ENCODE data around the gene MED31.
A peak's percentile ranks its signal among the peaks of the same experiment; 100 is the strongest.

The MED31 gene

DNA sequence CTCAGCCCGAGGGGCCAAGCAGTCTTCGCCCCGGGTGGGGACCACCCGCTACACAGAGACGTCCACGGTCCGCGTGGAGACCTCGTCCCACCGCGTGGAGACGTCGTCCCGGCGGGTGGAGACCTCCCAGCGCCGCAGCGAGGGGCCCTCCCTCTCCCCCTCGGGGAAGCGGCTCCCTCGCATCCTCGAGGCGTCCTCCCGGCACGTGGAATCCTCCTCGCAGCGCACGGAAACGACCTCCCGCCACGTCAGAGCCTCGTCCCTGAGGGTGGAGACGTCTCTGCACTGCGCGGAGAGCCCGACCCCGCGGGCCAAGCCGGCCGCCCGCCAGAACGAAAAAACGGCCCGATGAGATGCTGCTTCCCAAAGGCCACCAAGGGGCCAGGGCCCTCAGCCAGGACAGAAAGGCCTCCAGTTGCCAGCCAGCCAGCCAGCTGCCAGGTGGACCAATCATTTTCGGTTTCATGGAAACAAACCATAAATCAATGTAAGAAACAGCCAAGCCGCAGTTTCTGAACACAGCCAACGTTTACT, 581 bp upstream of the MED31 start:
- peak; percentile 54 for DNase-seq

DNA sequence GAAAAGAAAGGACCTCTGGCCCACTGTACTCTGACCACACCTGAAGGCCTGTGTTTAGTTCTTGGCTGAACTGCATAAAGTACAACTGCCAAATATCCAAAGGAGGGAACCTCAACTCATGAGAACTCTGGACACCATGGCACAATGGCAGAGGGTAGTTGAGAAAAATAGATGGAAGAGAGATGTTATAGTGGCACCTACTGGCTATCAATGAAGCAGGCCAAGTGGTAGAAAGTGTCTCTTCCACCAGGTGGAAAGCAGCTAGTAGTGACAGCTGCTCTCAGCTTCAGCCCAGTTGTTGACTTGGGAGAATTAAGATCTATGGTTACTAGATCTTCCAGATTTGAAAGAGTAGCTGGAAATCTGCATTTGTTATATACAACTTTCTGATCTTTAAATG, 3.2 kb downstream of the MED31 start:
- peak; percentile 44 for DNase-seq

DNA sequence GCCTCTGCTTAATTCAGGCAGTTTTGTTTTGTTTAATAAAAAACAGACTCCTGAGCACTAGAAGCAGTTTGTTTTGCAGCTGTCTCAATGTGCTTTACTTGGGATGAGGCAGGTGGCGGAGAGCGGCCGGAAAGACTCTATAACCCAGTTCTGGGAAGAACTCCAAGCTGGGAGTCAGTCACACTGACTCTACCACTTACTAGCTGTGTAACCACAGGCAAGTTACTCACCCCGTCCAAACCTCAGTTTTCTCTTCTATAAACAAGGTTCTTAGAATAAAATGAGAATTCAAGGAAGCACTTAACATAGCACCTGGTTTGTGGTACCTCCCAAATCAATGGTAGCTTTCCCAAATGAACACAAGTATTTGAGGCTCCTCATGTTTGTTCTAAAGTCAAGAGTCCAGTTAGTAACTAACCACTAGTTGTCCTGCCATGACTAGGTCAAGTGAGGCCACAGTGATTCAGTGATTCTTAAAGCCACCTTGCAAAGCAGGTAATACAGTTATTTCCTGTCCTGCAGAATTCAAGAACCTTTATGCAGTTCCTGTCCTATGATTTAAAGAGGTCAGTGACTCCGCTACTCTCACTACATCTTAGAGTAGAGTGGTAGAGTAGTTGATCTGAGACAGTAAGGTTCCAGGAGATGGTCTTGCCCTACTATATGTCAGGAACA, 7.8 kb downstream of the MED31 start:
- no peak for DNase-seq

DNA sequence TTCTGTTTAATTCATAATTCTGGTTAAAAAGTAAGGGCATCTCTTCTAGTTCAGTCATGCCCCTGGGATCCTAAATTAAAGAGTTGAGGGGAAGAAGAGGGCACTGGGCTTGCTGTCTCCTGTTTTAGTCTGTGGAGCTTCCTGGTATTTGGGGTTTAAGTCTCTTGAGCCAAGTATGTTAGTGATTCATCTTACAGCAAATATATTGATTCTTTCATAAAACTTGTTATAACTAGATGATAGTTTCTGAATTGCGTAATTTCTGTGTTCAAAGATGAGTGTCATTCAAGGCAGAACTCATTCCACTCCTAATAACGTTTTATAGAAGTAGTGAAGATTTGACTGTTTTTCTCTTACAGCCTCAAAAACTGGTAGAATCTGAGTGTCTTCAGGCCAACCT, 8.8 kb downstream of the MED31 start:
- no peak for DNase-seq

DNA sequence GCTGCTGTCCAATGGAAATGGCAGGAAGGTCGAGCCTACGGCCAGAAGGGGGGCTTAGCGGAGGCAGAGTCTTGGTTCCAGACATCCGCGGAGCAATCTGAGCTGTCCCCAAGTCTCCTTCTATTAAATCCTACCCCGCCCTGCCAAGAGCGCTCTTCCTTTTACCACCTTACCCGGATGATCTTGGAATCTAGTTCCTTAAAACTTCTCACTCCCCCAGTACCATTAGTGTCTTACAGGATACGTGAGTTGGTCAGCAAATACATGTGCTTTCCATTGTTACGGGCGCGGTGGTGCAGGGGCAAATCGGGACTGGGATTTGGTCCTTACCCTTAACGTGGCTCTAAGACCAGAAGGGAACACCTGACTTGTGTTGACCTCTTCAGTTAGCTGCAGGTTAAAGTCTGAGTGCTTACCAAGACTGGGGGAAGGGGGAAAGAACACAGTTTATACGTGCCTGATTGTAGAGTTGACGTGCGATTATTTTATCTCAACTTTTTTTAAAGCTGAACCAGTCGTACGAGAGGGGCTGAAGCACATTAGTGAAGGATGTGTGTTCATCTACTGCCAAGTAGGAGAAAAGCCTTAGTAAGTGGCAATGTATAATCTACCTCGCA, 10.1 kb downstream of the MED31 start:
- peak; percentile 86 for DNase-seq

DNA sequence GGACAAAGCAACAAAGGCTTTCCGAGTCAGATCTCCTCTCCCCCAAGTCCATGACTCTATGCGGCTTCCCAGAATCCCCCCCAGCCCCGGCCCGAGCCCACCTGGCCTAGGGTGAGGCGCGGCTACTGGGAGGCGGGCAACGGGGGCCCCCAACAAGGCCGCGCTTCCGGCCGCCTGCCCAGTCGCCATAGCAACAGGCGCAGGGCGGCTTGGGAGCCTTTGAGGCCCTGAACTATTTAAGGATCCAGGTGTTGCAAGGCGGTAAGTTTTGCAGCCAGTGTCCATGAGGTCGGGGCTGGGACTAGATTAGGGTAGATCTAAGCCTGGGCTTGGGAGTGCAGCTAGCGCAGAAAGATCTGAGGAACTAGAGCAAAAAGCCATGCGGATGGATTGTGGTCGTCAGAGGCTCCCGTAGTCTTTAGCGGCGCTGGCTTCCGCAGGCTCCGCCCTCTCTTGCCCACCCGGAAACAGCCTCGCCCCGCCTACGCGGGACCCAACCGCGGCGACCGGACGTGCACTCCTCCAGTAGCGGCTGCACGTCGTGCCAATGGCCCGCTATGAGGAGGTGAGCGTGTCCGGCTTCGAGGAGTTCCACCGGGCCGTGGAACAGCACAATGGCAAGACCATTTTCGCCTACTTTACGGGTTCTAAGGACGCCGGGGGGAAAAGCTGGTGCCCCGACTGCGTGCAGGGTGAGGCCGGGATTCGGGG, 10.7 kb downstream of the MED31 start, which contains the start of the genes KIAA0753 and TXNDC17:
TSS of gene KIAA0753 (minus strand) at position 176 of the 711 bp plus-strand sequence. CDS start 5,608 bp downstream, outside the sequence.
TSS of gene TXNDC17 (plus strand) at position 525 of the 711 bp plus-strand sequence. CDS start at position 548, 23 bp downstream.
- DNase-seq, result peak; percentile 96

DNA sequence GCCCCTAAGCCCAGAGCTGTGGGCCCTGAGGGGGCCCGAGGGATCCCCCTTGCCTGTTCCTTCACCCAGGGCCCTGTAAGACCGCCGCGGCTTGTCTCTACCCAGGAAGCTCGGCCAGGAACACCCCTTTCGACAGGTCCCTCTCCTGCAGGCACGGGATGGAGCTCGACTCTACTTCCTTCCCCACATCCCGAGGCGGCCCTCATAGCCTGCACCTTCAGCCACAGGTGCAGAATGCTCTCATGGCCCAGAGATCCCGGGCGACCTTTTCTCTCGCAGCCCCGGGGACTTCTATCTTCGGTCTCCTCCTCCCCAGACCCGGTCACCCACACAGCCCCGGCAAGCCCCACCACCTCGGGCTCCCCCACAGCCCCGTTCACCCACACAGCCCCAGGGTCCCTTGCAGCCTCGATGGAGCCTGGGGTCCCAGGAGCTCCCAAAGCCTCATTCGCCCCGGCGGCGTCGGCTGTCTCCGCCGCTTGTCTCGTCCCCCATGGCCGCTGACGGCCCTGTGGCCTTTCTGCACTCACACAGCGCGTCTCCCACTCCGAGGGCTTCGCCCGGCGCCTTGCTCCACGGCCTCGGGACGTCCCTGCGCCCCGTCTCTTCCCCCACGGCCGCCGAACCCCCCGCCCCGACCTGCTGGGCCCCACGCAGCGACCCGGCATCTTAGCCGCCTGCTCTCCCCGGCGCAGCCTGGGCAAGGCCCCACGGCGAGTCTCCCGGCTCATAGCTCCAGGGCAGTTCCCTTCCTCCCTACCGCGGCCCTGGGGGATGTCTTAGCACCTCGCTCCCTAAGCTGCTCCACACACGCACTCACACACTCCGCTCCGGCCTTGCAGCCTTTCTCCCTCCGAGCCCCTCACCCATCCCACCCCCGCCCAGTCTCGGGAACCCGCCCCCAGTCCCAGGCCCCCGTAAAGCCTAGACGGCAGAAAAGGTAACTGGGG, 11.5 kb downstream of the MED31 start:
- peak; percentile 77 for DNase-seq

DNA sequence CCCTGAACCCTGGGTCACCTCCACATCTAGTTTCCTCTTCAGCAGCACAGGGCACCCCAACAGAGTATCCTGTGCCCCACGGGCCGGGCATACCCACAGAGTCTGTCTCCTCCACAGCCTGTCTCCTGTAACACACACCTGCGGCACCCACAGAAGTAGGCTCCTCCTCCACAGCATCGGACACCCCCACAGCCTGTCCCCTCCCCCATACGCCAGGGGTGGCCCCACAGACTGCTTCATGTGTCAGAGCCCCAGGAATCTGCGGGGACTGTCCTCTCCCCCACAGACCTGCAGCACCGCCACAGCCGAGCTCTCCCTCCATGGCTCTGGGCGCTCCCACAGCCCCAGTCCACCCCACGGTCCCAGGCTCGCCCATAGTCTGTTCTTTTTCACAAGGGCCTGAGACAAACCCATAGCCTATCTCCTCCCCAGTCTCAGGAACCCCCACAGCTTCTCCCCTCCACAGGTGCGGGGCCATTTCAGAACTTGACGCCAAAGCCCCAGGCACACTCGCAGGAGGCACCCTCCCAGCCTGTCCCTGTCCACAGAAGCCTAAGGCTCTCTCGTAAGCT, 12.3 kb downstream of the MED31 start:
- DNase-seq, result no peak

DNA sequence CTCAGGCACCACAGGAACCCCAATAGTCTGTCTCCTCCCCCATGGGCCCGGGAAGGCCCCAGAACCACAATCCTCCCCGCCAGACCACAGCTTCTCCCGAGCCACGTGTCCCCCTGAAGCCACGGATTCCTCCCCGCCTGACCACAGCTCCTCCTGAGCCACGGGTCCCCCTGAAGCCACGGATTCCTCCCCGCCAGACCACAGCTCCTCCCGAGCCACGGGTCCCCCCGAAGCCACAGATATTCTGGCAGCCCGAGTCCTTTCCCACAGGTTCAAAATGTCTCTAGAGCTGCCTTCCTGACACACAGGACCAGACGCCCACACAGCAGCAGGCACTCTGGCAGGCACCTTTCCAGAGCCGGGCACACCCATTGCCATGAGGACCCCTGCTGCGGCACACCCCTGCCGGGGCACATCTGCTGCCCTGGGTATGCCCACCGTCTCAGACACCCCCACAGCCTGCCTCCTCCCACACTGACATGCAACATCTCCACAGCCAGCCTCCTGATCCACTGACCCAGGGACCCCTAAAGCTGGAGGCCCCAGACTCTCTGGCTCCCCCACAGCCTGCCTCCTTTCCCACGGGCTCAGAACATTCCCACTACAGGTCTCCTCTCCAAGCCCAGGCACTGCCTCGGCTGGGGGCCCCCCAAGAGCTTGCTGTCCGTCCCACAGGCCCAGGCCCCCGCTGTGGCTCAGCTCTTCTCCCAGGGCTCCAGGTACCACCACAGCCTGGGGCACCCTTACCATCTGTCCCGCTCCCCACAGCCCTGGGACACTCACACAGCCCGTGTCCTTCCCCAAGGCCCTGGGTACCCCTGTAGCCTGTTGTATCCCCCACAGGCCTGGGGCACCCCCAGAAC, 13.1 kb downstream of the MED31 start:
- no peak for DNase-seq

DNA sequence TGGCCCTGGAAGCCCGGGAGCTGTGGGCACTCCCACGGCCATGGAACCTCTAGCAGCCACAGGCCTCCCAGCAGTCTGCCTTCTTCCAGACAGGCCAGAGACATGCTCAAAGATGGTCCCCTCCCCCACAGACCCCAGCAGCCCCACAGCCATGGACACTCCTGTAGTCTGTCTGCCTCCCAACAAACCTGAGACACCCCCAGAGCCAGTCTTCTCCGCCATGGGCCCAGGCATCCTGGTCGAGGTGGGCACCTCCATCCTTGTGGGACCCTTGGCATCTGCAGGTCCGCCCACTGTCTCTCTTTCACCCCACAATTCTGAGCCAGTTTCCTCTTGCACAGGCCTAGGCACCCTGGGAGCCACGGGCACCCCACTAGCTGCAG, 14.0 kb downstream of the MED31 start:
- no peak for DNase-seq

DNA sequence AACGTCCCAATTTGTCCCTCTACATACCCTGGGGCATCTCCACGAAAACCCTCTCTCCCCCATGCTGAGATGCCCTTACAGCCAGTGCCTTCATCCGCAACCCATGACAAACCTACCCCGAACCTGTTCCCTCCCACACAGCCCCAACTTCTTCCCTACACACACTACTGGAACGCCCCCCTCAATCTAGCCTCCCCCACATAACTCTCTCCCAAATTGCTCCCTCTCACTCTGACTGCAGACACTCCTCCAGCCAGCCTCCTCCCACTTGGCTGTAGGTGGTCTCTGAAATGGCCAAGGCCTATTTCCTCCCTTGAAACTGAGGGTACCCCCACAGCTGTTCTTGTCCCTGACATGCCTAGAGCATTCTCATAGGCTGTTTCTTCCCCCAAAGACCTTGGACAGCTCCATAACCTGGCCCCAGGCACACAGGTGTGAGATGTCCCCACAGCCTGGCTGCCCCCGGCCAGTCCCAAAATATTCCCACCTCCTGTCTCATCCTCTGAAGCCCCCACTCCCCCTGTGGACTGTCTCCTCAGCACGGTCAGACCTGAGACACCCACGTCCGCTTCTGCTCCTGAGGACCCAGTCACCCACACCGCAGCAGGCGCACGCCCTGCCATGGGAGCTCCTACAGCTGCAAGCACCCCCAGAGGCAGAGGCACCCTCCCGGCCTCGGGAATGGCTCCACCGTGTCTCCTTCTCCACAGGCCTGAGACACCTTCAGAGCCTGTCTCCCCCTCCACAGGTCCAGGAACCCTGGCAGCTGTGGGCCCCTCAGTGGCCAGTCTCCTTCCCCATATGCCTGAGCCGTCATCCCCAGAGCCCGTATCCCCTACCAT, 14.6 kb downstream of the MED31 start:
- DNase-seq, result no peak

DNA sequence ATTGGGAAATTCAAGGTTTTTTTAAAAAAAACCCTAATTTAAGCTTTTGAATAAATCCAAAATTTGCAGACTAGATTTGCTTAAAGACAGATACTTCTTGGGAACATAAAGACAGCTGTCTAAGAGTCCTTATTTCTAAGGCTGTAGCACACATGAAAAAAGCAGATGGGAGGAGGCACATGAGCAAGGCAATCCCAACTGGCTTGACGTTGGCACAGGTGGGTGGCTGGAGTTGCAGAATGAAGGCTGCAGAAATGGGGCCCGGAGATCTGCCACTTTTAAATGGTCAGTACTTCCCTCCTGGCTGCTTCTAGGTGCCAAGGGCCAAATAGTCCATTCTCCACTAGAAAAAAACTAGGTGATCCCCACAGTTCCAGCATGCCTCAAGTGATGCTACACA, 15.3 kb downstream of the MED31 start:
- no peak for DNase-seq

DNA sequence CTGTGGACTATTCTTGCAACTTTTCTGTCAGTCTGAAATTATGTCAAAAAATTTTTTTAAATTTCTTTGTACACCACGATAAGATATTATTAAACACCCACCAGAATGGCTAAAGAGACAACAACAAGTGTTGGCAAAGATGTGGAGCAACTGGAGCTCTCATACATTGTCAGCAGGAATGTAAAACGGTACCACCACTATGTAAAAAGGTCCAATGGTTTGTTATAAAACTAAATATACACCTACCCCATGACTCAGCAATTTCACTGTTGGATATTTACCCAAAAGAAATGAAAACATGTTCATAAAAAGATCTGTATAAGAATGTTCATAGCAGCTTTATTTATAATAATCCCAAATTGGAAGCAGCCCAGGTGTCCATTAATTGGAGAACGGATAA, 18.1 kb downstream of the MED31 start:
- no peak for DNase-seq

DNA sequence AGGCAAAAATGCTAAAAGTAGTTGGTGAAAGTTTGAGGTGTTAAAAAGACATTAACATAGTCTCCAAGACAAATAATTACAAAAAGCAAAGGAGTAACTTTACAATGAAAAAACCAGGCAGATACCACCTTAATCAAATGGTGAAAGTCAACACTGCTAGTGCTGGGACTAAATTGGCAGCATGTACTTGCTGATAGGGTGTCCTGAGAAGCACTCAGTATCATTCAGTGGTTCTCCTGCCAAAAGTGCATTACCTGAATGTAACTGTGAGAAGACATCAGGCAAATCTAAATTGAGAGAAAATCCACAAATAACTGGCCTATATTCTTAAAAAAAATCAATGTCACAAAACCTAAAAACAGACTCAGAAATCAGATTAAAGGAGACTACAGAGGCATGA, 18.9 kb downstream of the MED31 start:
- DNase-seq, result no peak

DNA sequence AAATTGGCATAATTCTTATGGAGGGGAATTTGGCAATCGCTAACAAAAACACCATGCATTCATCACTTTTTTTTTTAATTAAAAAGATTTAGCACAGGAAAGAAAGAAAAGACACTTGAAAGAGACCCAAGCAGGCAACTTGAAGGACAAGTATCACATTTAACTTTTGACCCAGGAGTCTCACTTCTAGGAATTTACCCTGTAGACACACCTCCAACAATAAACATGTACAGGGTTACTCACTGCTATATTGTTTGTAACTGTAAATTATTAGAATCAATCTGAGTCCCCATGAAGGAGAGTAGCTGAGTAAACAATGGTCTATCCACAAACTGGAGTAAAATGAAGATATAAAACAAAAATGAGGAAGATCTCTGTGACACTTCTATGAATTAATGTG, 21.0 kb downstream of the MED31 start:
- no peak for DNase-seq

DNA sequence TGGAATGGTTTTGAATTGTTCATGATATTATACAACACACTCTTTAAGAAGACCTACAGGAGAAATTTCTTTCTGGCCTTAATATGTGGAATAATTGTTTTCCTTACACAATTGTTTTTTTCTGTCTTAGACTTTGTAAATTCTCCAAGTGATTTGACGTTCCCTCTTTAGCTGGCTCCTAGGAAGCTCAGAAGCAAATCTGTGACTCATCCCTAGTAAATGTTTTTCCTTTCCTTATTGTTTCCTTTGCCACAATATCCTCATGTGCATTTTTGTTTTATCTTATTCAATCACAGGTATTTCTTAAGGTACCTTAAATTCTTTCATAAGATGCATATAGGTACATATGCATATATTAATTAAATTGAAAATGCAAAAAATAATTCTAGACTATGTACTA, 24.4 kb downstream of the MED31 start:
- no peak for DNase-seq

DNA sequence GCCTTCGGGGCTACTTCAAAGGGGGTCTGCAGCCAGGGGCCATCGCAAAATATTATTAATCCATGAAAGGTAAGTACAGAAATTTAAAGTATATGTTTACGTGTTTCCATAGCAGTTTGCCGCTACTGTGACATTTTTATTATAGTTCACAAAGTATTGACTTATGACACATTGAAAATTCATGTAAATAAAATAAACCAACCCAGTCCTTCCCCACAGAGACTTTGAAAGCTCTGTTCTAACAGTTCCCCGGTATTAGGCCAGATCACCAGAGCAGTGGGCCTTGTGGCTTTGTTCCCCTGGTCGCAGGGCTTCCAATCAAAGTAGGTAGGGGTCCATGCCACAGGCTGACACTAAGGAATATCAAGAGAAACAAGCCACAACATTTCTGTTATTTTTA, 24.8 kb downstream of the MED31 start:
- no peak for DNase-seq

DNA sequence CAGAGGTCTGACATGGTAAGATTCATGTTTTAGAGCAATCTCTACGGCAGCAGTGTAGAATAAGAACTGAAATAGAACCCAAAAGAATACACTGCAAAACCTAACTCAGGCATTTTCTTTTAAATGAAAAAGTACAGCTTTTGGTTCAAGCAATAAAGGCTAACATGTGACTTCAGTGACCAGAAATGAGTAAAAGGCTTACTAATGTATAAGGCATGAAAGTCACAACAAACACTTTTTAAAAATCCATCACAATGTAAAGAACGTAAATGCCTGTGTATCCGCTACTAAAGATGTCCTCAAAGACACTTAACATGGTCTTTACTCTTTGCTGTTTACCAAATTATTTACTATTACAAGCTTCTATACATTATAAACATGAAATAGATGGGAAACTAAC, 27.5 kb downstream of the MED31 start:
- DNase-seq, result no peak

DNA sequence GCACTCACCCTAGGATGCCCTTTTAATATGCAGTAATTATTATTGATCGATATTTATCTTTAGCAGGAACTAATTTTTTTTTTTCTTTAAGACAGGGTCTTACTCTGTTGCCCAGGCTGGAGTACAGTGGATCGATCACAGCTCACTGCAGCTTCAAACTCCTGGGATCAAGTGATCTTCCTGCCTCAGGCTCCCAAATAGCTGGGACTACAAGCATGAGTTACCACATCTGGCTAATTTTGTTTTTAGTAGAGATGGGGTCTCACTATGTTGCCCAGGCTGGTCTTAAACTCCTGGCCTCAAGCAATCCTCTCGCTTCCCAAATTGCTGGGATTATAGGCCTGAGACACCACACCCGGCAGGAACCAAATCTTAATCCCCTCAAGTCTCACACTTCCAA, 40.2 kb downstream of the MED31 start:
- peak; percentile 7 for DNase-seq

DNA sequence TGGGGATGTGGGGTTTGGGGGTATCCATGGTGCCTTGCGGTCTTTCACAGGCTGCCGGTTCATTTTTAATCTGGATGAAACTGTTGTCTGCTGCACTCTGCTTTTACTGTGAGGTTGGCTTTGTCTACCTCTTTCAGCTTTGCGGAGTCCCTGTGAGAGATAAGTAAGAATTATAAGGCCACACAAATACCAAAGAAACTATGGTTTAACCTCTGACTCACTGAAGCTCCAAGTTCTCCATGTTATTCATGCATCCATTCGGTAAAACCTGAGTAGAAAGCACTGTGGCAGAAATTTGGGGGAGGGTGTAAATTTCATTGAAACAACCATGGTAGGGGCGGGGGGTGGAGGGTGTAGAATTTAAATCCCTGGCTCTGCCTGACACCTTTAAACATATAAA, 41.4 kb downstream of the MED31 start:
- DNase-seq, result no peak
